Tibial nerve (tissue), 4 donors: Measurements from ENCODE around the gene REG4. TPM values are rescaled to one million over a fixed set of nuclear protein-coding genes. Genes with fewer than 3 reads are reported as not detected.

ENCODE experiments used
- DNase-seq, 2 donors: peaks; one replicate each; pipeline ENCODE4 v3.0.0-alpha.2; 2019; ENCODE audit warnings: low spot score in 2 of 2
- H3K27ac ChIP-seq, 4 donors: fragments of 200-600 bp; sonication (generic) in 3 of 4; one replicate each; pipeline ENCODE4 v1.5.1; 2017 to 2019; ENCODE audit warnings: mild to moderate bottlenecking in 1 of 4
- H3K27me3 ChIP-seq, 2 donors: fragments of 200-600 bp; sonication (generic) in 1 of 2; one replicate each; pipeline versions ENCODE4 v1.5.1 to v1.6.0; 2017 to 2019
- H3K36me3 ChIP-seq, 3 donors: fragments of 200-600 bp; sonication (generic); one replicate each; pipeline ENCODE4 v1.5.1; 2018 to 2019
- H3K4me1 ChIP-seq, 4 donors: fragments of 200-600 bp; sonication (generic) in 3 of 4; one replicate each; pipeline ENCODE4 v1.5.1; 2017 to 2019
- H3K4me3 ChIP-seq, 4 donors: fragments of 200-600 bp; sonication (generic) in 3 of 4; one replicate each; pipeline ENCODE4 v1.5.1; 2017 to 2019; ENCODE audit warnings: mild to moderate bottlenecking in 1 of 4, moderate library complexity in 1 of 4
- H3K9me3 ChIP-seq, 4 donors: fragments of 200-600 bp; sonication (generic) in 3 of 4; one replicate each; pipeline ENCODE4 v1.5.1; 2017 to 2019
- CTCF ChIP-seq, 5 experiments: fragments of 200-600 bp in 3 of 5; fragments of 450-650 bp in 2 of 5; sonication (generic) in 3 of 5; IDR thresholded peaks; one replicate each; pipeline ENCODE4 v1.5.1; 2016 to 2019; ENCODE audit warnings: antibody characterized with exemption in 5 of 5, mild to moderate bottlenecking in 3 of 5, moderate library complexity in 2 of 5
- EP300 ChIP-seq, 2 donors: sonication (generic); formaldehyde crosslinking; IDR thresholded peaks; one replicate each; pipeline ENCODE4 v1.6.1; 2017; ENCODE audit warnings: antibody characterized with exemption in 2 of 2, mild to moderate bottlenecking in 1 of 2
- POLR2A ChIP-seq, 2 donors: fragments of 450-650 bp; IDR thresholded peaks; one replicate each; pipeline ENCODE4 v1.6.1; 2017; ENCODE audit warnings: antibody characterized with exemption in 2 of 2, mild to moderate bottlenecking in 2 of 2, moderate library complexity in 2 of 2
- WGBS, 2 donors: methylation state at CpG; one replicate each; pipeline ENCODE4 v1.1.5; 2018; 5-methylcytosine and 5-hydroxymethylcytosine counted together
- total RNA-seq, 4 donors: library from RNA; depleted of rRNA; stranded (reverse); fragments of >200 nt; gene quantifications; one replicate each; pipeline ENCODE4 v1.1.0, GENCODE V29; 2016

Gene REG4
- total RNA-seq, 4 donors from 2014 or later: not detected

GRCh38 chr1:119784191-119784781 lies 27.0 kb downstream of the REG4 start:
- H3K27ac ChIP-seq: no peak overlapping the region
- DNase-seq: peak; percentile 37 to 62

DNA sequence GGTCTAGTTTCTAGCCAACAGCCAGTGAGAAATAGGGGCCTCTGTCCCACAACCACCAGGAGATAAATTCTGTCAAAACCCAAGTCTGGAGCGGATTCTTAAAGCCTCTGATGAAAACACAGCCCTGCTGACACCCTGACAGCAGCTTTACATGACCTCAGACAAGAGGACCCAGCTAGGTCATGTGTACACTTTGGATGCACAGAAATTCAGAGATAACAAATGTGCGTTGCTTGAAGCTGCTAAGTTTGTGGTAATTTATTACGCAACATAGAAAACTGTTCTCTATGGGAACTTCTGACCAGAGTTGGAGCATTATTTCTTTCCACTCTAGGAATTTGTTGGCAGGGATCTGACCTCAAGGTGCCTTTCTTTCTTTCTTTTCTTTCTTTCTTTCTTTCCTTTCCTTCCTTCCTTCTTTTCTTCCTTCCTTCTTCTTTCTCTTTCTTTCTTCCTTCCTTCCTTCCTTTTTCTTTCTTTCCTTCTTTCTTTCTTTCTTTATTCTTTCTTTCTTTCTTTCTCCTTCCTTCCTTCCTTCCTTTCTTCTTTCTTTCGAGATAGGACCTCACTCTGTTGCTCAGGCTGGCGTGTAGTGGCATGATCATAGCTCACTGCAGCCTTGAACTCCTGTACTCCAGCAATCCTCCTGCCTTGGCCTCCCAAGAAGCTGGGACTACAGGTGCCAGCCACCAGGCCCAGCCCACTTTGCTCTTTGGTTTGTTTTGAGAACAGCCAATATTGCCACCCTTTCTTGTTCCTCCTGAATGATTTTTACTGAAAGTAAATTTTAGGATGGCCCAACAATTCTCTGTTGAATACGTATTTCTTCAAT lies 27.7 kb downstream of the REG4 start:
- no peaks in the 10 kb centered on the region for H3K36me3 ChIP-seq
- TF ChIP-seq EP300 (IDR thresholded peaks at IDR 0.05): no peak
- TF ChIP-seq POLR2A (IDR thresholded peaks at IDR 0.05): no peak
- TF ChIP-seq CTCF (IDR thresholded peaks at IDR 0.05): no peak
- no peak overlapping the region for H3K27ac ChIP-seq
- 79% methylated on average over 6 of the region's 6 CpGs for whole genome bisulfite sequencing, 2 donors
- H3K27me3 ChIP-seq: no peaks in the 10 kb centered on the region
- no peaks in the 10 kb centered on the region for H3K9me3 ChIP-seq
- H3K4me1 ChIP-seq: peaks cover 0 to 6% (median 0%) of the 10 kb centered on the region in 4 donors
- H3K4me3 ChIP-seq: no peak overlapping the region
- no peak for DNase-seq

More at GRCh38 chr1:119784191-119784781, 27.0 kb downstream of the REG4 start:
- TF ChIP-seq EP300 (IDR thresholded peaks at IDR 0.05): peak in 1 of 2 donors; percentile 28
- TF ChIP-seq POLR2A (IDR thresholded peaks at IDR 0.05): no peak
- Histone ChIP-seq H3K27me3 (no peaks in the 10 kb centered on the region), H3K4me3 (no peak overlapping the region), H3K9me3 (no peaks in the 10 kb centered on the region), H3K4me1 (peaks cover 0 to 6% (median 0%) of the 10 kb centered on the region in 4 donors), H3K36me3 (no peaks in the 10 kb centered on the region)
- 57 to 70% methylated on average over 3 of the region's 3 CpGs for WGBS, 2 donors

DNA sequence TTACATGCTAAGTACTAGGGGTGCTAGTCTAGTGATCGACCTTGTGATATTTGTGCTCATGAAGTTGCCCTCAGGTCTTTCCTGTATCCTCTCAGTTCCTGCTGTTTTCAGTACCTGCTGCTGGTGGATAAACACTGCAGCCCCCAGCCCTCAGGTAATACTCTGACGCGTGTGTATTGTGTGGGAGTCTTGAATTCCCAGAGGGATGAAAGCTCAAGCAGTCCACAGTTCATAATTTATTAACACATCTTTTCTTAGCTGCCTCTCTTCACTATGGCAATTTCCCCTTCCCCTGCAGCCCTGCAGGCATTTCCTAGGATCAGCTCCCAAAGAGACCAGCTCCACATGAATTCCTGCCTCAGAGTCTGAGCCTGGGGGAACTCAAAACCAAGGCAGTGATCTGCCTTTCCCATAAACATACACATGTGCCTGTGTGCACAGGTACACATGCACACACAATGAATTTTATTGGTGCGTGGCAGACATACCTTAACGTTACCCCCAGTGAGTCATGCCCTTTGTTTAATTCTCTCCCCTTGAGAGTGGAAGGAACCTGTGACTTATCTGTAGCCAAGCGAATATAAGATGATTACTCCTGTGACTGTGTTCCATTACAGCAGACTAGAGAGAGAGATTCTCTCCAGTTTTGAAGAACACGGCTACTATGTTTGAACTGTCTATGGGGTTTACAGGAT lies 28.5 kb downstream of the REG4 start:
- Histone ChIP-seq H3K27ac (no peak overlapping the region), H3K9me3 (no peaks in the 10 kb centered on the region), H3K36me3 (no peaks in the 10 kb centered on the region), H3K4me1 (peaks cover 0 to 6% (median 0%) of the 10 kb centered on the region in 4 donors), H3K4me3 (no peak overlapping the region), H3K27me3 (no peaks in the 10 kb centered on the region)
- WGBS, 2 donors: 72 to 73% methylated on average over 7 of the region's 7 CpGs
- TF ChIP-seq EP300 (IDR thresholded peaks at IDR 0.05) (no peak), CTCF (IDR thresholded peaks at IDR 0.05) (no peak), POLR2A (IDR thresholded peaks at IDR 0.05) (no peak)
- no peak for DNase-seq

- Histone ChIP-seq H3K9me3 (no peaks in the 10 kb centered on the region), H3K4me1 (peaks cover 0 to 6% (median 0%) of the 10 kb centered on the region in 4 donors), H3K27ac (no peak overlapping the region), H3K4me3 (no peak overlapping the region), H3K27me3 (no peaks in the 10 kb centered on the region), H3K36me3 (no peaks in the 10 kb centered on the region)
- WGBS, 2 donors: 93 to 95% methylated on average over 11 of the region's 11 CpGs
- DNase-seq: no peak
- TF ChIP-seq POLR2A (IDR thresholded peaks at IDR 0.05): no peak
- TF ChIP-seq EP300 (IDR thresholded peaks at IDR 0.05): no peak
- no peak for TF ChIP-seq CTCF (IDR thresholded peaks at IDR 0.05)
Measured at GRCh38 chr1:119781434-119782210, 29.6 kb downstream of the REG4 start.

DNA sequence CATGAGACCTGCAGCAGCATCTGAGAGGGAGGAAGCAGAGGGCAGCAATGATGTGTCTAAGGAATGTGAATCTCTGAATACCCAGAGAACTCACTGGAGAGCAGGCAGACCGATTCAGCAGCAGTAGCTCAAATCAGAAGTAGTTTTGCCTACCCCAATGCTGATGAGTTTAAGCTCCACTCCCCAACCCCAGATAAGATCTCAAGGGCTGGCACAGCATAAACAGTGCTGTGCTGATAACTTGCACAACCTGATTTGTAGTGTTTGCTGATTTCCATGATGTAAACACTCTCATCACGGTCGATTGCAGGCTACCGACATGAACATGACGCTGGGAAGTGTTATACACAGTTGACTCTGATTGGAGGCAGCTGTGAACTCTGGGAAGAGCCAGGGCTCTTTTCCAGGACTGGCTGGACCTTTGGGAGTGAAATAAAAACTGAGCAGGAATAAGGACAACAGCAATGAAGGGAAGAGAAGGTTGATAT lies 31.3 kb downstream of the REG4 start:
- TF ChIP-seq POLR2A (IDR thresholded peaks at IDR 0.05) (no peak), EP300 (IDR thresholded peaks at IDR 0.05) (peak in 1 of 2 donors; percentile 18)
- Histone ChIP-seq H3K4me3 (no peak overlapping the region), H3K4me1 (peaks cover 0 to 6% (median 0%) of the 10 kb centered on the region in 4 donors), H3K36me3 (no peaks in the 10 kb centered on the region), H3K27me3 (no peaks in the 10 kb centered on the region), H3K9me3 (no peaks in the 10 kb centered on the region), H3K27ac (peak overlapping the region in 1 of 4 donors; percentile 22)
- peak in 1 of 2 donors; percentile 29 for DNase-seq
- WGBS, 2 donors: 27 to 45% methylated on average over 5 of the region's 5 CpGs
